GM12878 (cell line): ENCODE results near the gene SHMT2. TPM values are rescaled to one million over a fixed set of nuclear protein-coding genes. Genes with fewer than 3 reads are reported as not detected.
A peak's percentile ranks its signal among the peaks of the same experiment; 100 is the strongest.

Source experiments
- ATAC-seq: fragments of 200-7000 bp; cut with Tn5 transposase; 3 replicates; pipeline ENCODE4 v1.9.1; 2020; ENCODE audit warnings: mild to moderate bottlenecking, moderate library complexity
- BruUV-seq: library from RNA; stranded (reverse); fragments of 400-500 nt; replicated peaks from 2 replicates; lab custom pipeline; 2021; lab: Mats Ljungman, UMichigan
- CTCF ChIA-PET: fragments of 300-600 bp; sonication (Branson Sonifier 250); formaldehyde crosslinking; extraction: SDS; loops from one replicate; lab custom pipeline; 2021; ENCODE audit warnings: inconsistent platforms; lab: Yijun Ruan, JAX
- POLR2A ChIA-PET: fragments of 350-600 bp; formaldehyde crosslinking; extraction: SDS; loops from one replicate; lab custom pipeline; 2021; ENCODE audit warnings: inconsistent platforms; lab: Charles Lee
- RAD21 ChIA-PET: fragments of 300-600 bp; sonication (Branson Sonifier 250); formaldehyde crosslinking; loops from one replicate; lab custom pipeline; 2023; ENCODE audit warnings: antibody characterized with exemption; ENCODE audit not compliant: unreplicated experiment; lab: Charles Lee
- SMC1A ChIA-PET: fragments of 300-600 bp; sonication (Branson Sonifier 250); formaldehyde crosslinking; loops from one replicate; lab custom pipeline; 2023; ENCODE audit not compliant: unreplicated experiment, uncharacterized antibody; lab: Charles Lee
- DNase-seq: peaks from one replicate; pipeline ENCODE4 v3.0.0-alpha.2; 2011; ENCODE audit warnings: low read depth, low spot score
- FAIRE-seq: peaks from 3 replicates; lab custom pipeline; 2011; peaks lifted over from hg19 to GRCh38; lab: Jason Lieb, UNC
- H2AFZ ChIP-seq: 2 replicates; pipeline ENCODE4 v1.6.0; 2011; ENCODE audit warnings: low read depth, low read length, control low read depth; ENCODE audit not compliant: control insufficient read depth
- H3K27ac ChIP-seq: 2 replicates; pipeline ENCODE4 v1.5.1; 2011; ENCODE audit warnings: control low read depth; ENCODE audit not compliant: control insufficient read depth, insufficient read depth
- H3K27me3 ChIP-seq, 2 experiments: replicated peaks in 1 of 2; 2 replicates each; pipeline versions ENCODE4 v1.6.0 to v1.6.1; 2011; ENCODE audit warnings: low read length in 1 of 2; ENCODE audit not compliant: control insufficient read depth in 2 of 2, insufficient read depth in 2 of 2
- H3K36me3 ChIP-seq, 2 experiments: 2 replicates each; pipeline ENCODE4 v1.5.1; 2011; ENCODE audit warnings: low read length in 1 of 2; ENCODE audit not compliant: control insufficient read depth in 2 of 2, insufficient read depth in 2 of 2
- H3K4me1 ChIP-seq: 2 replicates; pipeline ENCODE4 v1.6.1; 2011; ENCODE audit warnings: mild to moderate bottlenecking, low read length, moderate library complexity, mixed read lengths; ENCODE audit not compliant: control insufficient read depth, insufficient read depth
- H3K4me2 ChIP-seq: 2 replicates; pipeline ENCODE4 v1.6.0; 2011; ENCODE audit warnings: control low read depth; ENCODE audit not compliant: control insufficient read depth, insufficient read depth
- H3K4me3 ChIP-seq: fragments of 200-600 bp; sonication (generic); 2 replicates; pipeline ENCODE4 v1.5.1; 2016
- H3K79me2 ChIP-seq: 2 replicates; pipeline ENCODE4 v1.6.0; 2011; ENCODE audit warnings: low read length; ENCODE audit not compliant: control insufficient read depth, insufficient read depth
- H3K9ac ChIP-seq: 2 replicates; pipeline ENCODE4 v1.8.0; 2011; ENCODE audit warnings: low read length, control low read depth, mixed read lengths; ENCODE audit not compliant: control insufficient read depth, insufficient read depth
- H3K9me3 ChIP-seq: replicated peaks from 3 replicates; pipeline ENCODE4 v1.5.1; 2011; ENCODE audit warnings: mild to moderate bottlenecking, low read length; ENCODE audit not compliant: control insufficient read depth, insufficient read depth
- H4K20me1 ChIP-seq: 2 replicates; pipeline ENCODE4 v1.6.0; 2011; ENCODE audit not compliant: control insufficient read depth, insufficient read depth
- BCLAF1 ChIP-seq: fragments of 450-650 bp; IDR thresholded peaks from 2 replicates; pipeline ENCODE4 v1.6.1; 2017; ENCODE audit warnings: antibody characterized with exemption, mild to moderate bottlenecking, moderate library complexity
- MXI1 ChIP-seq: fragments of 150-350 bp; IDR thresholded peaks from 2 replicates; pipeline ENCODE4 v1.6.1; 2011; ENCODE audit warnings: low read depth, mild to moderate bottlenecking, inconsistent platforms, low read length, improper control_type of control experiment
- NFYA ChIP-seq: IDR thresholded peaks from 2 replicates; pipeline ENCODE4 v1.6.1; 2011; ENCODE audit warnings: low read depth, mild to moderate bottlenecking, low read length, improper control_type of control experiment, borderline replicate concordance
- WGBS: methylation state at CpG from one replicate; pipeline ENCODE4 v1.1.6; 2016; ENCODE audit warnings: low lambda C conversion rate; ENCODE audit not compliant: insufficient replicate concordance, insufficient coverage; ENCODE audit errors: missing lambda C conversion rate; 5-methylcytosine and 5-hydroxymethylcytosine counted together
- in situ Hi-C: fragments of 300-500 bp; cut with MboI; formaldehyde crosslinking; loops from 9 replicates; pipeline ENCODE4 v1.14.3; 2018; ENCODE audit warnings: mixed read lengths
- intact Hi-C: fragments of 100-400 bp; cut with micrococcal nuclease; formaldehyde crosslinking; loops from one replicate; pipeline ENCODE4 v1.14.2; 2022; ENCODE audit not compliant: unreplicated experiment
- polyA plus RNA-seq, 11 experiments: library from polyadenylated mRNA; depleted of rRNA in 4 of 11; unstranded in 6 of 11; stranded (reverse) in 5 of 11; fragments of >200 nt; fragmentation: Nextera tagmentation in 4 of 11; fragmentation: Illumina TruSeq in 1 of 11; extraction: Ambion mirVana in 4 of 11; extraction: Trizol in 1 of 11; gene quantifications; 1 replicate in 1 of 11; 2 replicates in 10 of 11; pipeline versions ENCODE4 v1.2.1 to v1.2.3, GENCODE V29; 2011 to 2016; ENCODE audit warnings: inconsistent platforms in 2 of 11, missing spikeins in 2 of 11, low read depth in 1 of 11
- total RNA-seq, 4 experiments: library from RNA; depleted of rRNA in 3 of 4; stranded (reverse); fragments of >200 nt in 3 of 4; fragmentation: Illumina TruSeq in 1 of 4; extraction: Trizol in 1 of 4; gene quantifications; 2 replicates each; pipeline versions ENCODE4 v1.2.1 to v1.2.3, GENCODE V29; 2013 to 2021
- TF ChIP-seq, protein P1 (sequence below): fragments of 450-650 bp; IDR thresholded peaks from 2 replicates; pipeline ENCODE4 v1.6.1; 2018; ENCODE audit warnings: mild to moderate bottlenecking, low read depth, moderate library complexity; ENCODE audit not compliant: partially characterized antibody

SHMT2 gene
- total and polyA plus RNA-seq, 10 of the 15 experiments (the other 5 are each of a cell fraction or from before 2014, with no cell fraction given): 57.0 to 292 (median 186) TPM

DNA sequence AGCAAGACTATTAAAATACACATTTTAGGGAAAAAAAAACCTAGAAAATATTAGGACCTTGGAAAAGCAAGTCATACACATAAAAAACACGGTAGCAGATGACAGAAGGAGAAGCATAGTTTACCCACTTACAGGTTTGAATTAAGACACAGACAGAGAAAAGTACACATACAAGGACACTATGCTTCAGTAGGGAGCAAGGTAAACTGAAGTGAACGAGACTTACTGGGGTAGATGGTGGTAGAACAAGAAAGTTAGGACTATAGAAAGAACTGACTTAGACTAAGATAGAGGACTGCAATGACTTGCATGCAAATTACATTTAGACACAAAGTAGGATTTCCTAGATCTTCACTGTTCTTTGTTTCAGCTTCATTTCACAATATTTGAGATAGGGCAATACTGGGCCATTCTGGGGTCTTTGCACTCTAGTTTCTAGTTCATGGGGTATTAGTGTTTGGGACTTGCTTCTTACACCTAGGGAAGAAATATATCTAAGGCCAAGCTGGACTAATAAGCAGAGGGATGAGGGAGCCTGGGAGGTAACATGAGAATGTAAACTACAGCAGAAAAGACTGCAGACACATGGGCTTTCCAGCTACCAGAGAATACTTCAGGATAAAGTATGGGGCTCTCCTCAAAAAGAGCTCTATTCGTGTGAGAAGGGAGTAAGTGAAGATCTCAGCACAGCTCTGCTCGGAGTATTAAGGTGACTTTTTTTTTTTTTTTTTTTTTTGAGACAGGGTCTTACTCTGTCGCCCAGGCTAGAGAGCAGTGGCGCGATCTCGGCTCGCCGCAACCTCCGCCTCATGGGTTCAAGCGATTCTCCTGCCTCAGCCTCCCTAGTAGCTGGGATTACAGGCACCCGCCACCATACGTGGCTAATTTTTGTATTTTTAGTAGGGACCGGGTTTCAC, 49.2 kb downstream of the SHMT2 start:
- FAIRE-seq (no peak), ATAC-seq (no peak), DNase-seq (no peak)
- in situ Hi-C loops: no loop called here
- H3K9ac ChIP-seq: no peak overlapping the region
- ChIA-PET CTCF (interaction anchor here (0.6 to 3.5 kb wide), 10 partner anchors 7 to 477 kb away, joined by 3 to 40 read pairs (median 8); partner anchors contain the start of gene INHBE), RAD21 (interaction anchor here (0.6 to 1.7 kb wide), 6 partner anchors 11 to 177 kb away, joined by 3 to 6 read pairs (median 4); partner anchors contain the start of gene INHBE), SMC1A (interaction anchor here (0.7 to 1.0 kb wide), 3 partner anchors 13 to 174 kb away, joined by 3 read pairs; no protein-coding TSS in a partner anchor), POLR2A (no interaction called here)
- no peaks in the 10 kb centered on the region for H3K9me3 ChIP-seq
- H3K27me3 ChIP-seq: no peaks in the 10 kb centered on the region
- H3K79me2 ChIP-seq: no peaks in the 10 kb centered on the region
- WGBS: 66% methylated on average over 12 of the region's 15 CpGs
- no peak overlapping the region for H3K4me3 ChIP-seq
- H3K27ac ChIP-seq: peak overlapping the region; percentile 18; the same call in 1 of the 2 replicates
- no peak overlapping the region for H3K4me2 ChIP-seq
- H3K36me3 ChIP-seq: peaks cover 0 to 9% of the 10 kb centered on the region in 2 experiments; a peak in 1 of 4 replicates
- TF ChIP-seq BCLAF1 (no peak), NFYA (no peak), MXI1 (no peak)
- TF ChIP-seq, protein P1, sequence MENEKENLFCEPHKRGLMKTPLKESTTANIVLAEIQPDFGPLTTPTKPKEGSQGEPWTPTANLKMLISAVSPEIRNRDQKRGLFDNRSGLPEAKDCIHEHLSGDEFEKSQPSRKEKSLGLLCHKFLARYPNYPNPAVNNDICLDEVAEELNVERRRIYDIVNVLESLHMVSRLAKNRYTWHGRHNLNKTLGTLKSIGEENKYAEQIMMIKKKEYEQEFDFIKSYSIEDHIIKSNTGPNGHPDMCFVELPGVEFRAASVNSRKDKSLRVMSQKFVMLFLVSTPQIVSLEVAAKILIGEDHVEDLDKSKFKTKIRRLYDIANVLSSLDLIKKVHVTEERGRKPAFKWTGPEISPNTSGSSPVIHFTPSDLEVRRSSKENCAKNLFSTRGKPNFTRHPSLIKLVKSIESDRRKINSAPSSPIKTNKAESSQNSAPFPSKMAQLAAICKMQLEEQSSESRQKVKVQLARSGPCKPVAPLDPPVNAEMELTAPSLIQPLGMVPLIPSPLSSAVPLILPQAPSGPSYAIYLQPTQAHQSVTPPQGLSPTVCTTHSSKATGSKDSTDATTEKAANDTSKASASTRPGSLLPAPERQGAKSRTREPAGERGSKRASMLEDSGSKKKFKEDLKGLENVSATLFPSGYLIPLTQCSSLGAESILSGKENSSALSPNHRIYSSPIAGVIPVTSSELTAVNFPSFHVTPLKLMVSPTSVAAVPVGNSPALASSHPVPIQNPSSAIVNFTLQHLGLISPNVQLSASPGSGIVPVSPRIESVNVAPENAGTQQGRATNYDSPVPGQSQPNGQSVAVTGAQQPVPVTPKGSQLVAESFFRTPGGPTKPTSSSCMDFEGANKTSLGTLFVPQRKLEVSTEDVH: no peak
- H3K4me1 ChIP-seq: peaks cover 12% of the 10 kb centered on the region
- no TSS peak for BruUV-seq
- no peak overlapping the region; the same call in 1 of the 2 replicates for H2AFZ ChIP-seq
- H4K20me1 ChIP-seq: no peaks in the 10 kb centered on the region
- intact Hi-C loops: no loop called here
